A549 (cell line): ENCODE results near the gene IFNA8. TPM values are rescaled to one million over a fixed set of nuclear protein-coding genes. Genes with fewer than 3 reads are reported as not detected.

Source experiments
- ATOH8 ChIP-seq: fragments of 250-450 bp; sonication (Bioruptor Pico); IDR thresholded peaks from 2 replicates; pipeline ENCODE4 v1.5.0; 2020; ENCODE audit warnings: low read depth, mild to moderate bottlenecking, moderate library complexity
- BCL3 ChIP-seq: fragments of >200 bp; sonication (Bioruptor Twin); formaldehyde crosslinking; IDR thresholded peaks from 3 replicates; pipeline ENCODE4 v1.6.1; 2016
- BHLHE40 ChIP-seq: IDR thresholded peaks from 2 replicates; pipeline ENCODE4 v1.6.1; 2012; ENCODE audit warnings: low read depth, low read length, inconsistent platforms
- CBX2 ChIP-seq: fragments of 200-600 bp; sonication (generic); IDR thresholded peaks from 2 replicates; pipeline ENCODE4 v1.6.1; 2016; ENCODE audit warnings: low read depth, mild to moderate bottlenecking, borderline replicate concordance
- CEBPB ChIP-seq, 2 experiments: fragments of >200 bp in 1 of 2; sonication (Bioruptor Twin) in 1 of 2; formaldehyde crosslinking in 1 of 2; IDR thresholded peaks; 2 replicates each; pipeline ENCODE4 v1.6.1; 2012 to 2016
- CHD4 ChIP-seq: fragments of 200-600 bp; sonication (generic); IDR thresholded peaks from 2 replicates; pipeline ENCODE4 v1.6.1; 2016; ENCODE audit warnings: antibody characterized with exemption, mild to moderate bottlenecking, borderline replicate concordance
- CTCF ChIP-seq: fragments of >200 bp; sonication (Bioruptor Twin); formaldehyde crosslinking; IDR thresholded peaks from 3 replicates; pipeline ENCODE4 v1.5.1; 2016
- E2F6 ChIP-seq: IDR thresholded peaks from 2 replicates; pipeline ENCODE4 v1.6.1; 2012; ENCODE audit warnings: low read depth, borderline replicate concordance
- EHF ChIP-seq: fragments of 250-450 bp; sonication (Bioruptor Pico); IDR thresholded peaks from 2 replicates; pipeline ENCODE4 v1.5.0; 2020; ENCODE audit warnings: mild to moderate bottlenecking
- EHMT2 ChIP-seq: fragments of 200-600 bp; sonication (generic); IDR thresholded peaks from 2 replicates; pipeline ENCODE4 v1.6.1; 2016; ENCODE audit warnings: antibody characterized with exemption, low read depth, mild to moderate bottlenecking, moderate library complexity
- EP300 ChIP-seq, 2 experiments: fragments of >200 bp; sonication (Bioruptor Twin); formaldehyde crosslinking; IDR thresholded peaks; 2 replicates in 1 of 2; 3 replicates in 1 of 2; pipeline ENCODE4 v1.6.1; 2016 to 2017
- ESRRA ChIP-seq: fragments of 150-350 bp; IDR thresholded peaks from 2 replicates; pipeline ENCODE4 v1.6.1; 2014; ENCODE audit warnings: mild to moderate bottlenecking, low read length, borderline replicate concordance
- FOSB ChIP-seq: fragments of 250-450 bp; sonication (Bioruptor Pico); IDR thresholded peaks from 2 replicates; pipeline ENCODE4 v1.5.0; 2020; ENCODE audit warnings: mild to moderate bottlenecking, moderate library complexity
- FOSL2 ChIP-seq, 2 experiments: fragments of 450-650 bp in 1 of 2; fragments of >200 bp in 1 of 2; sonication (Bioruptor Twin) in 1 of 2; formaldehyde crosslinking; IDR thresholded peaks; 2 replicates each; pipeline versions ENCODE4 v1.5.0 to v1.6.1; 2016 to 2020; ENCODE audit warnings: mild to moderate bottlenecking in 1 of 2, moderate library complexity in 1 of 2
- FOXS1 ChIP-seq: fragments of 250-450 bp; sonication (Bioruptor Pico); IDR thresholded peaks from 2 replicates; pipeline ENCODE4 v1.5.0; 2020; ENCODE audit warnings: mild to moderate bottlenecking, moderate library complexity
- GATA3 ChIP-seq: IDR thresholded peaks from 2 replicates; pipeline ENCODE4 v1.6.1; 2012; ENCODE audit warnings: borderline replicate concordance
- HES2 ChIP-seq: fragments of >200 bp; sonication (Bioruptor Twin); formaldehyde crosslinking; IDR thresholded peaks from 2 replicates; pipeline ENCODE4 v1.6.1; 2016
- HEYL ChIP-seq: fragments of 250-450 bp; sonication (Bioruptor Pico); IDR thresholded peaks from 2 replicates; pipeline ENCODE4 v1.8.0; 2021; ENCODE audit warnings: mild to moderate bottlenecking, moderate library complexity
- HOXB13 ChIP-seq: fragments of 250-450 bp; sonication (Bioruptor Pico); IDR thresholded peaks from 2 replicates; pipeline ENCODE4 v1.5.0; 2020; ENCODE audit warnings: low read depth, mild to moderate bottlenecking, moderate library complexity
- HOXB5 ChIP-seq: fragments of 250-450 bp; sonication (Bioruptor Pico); IDR thresholded peaks from 2 replicates; pipeline ENCODE4 v1.5.0; 2020; ENCODE audit warnings: mild to moderate bottlenecking, moderate library complexity
- JUN ChIP-seq, 2 experiments: fragments of >200 bp; sonication (Bioruptor Twin); formaldehyde crosslinking; IDR thresholded peaks; 2 replicates in 1 of 2; 3 replicates in 1 of 2; pipeline ENCODE4 v1.6.1; 2016 to 2017
- JUNB ChIP-seq: fragments of >200 bp; sonication (Bioruptor Twin); formaldehyde crosslinking; IDR thresholded peaks from 2 replicates; pipeline ENCODE4 v1.6.1; 2016
- KDM1A ChIP-seq: fragments of 200-600 bp; sonication (generic); IDR thresholded peaks from 2 replicates; pipeline ENCODE4 v1.6.1; 2016; ENCODE audit warnings: low read depth, mild to moderate bottlenecking
- KDM5A ChIP-seq: fragments of 200-600 bp; sonication (generic); IDR thresholded peaks from 2 replicates; pipeline ENCODE4 v1.6.1; 2016; ENCODE audit warnings: antibody characterized with exemption, mild to moderate bottlenecking
- MAFK ChIP-seq: fragments of 450-650 bp; IDR thresholded peaks from 2 replicates; pipeline ENCODE4 v1.6.1; 2014; ENCODE audit not compliant: partially characterized antibody
- MAX ChIP-seq: IDR thresholded peaks from 2 replicates; pipeline ENCODE4 v1.6.1; 2012
- MAZ ChIP-seq: fragments of 150-350 bp; IDR thresholded peaks from 2 replicates; pipeline ENCODE4 v1.6.1; 2014; ENCODE audit warnings: antibody characterized with exemption, low read depth, low read length, borderline replicate concordance
- NFE2L2 ChIP-seq: fragments of 150-350 bp; conservative IDR thresholded peaks from 2 replicates; pipeline ENCODE4 v1.6.1; 2014; ENCODE audit warnings: low read length
- NPAS2 ChIP-seq: fragments of 250-450 bp; sonication (Bioruptor Pico); IDR thresholded peaks from 2 replicates; pipeline ENCODE4 v1.8.0; 2022; ENCODE audit warnings: mild to moderate bottlenecking, moderate library complexity, borderline replicate concordance
- NR3C1 ChIP-seq: fragments of >200 bp; sonication (Bioruptor Twin); formaldehyde crosslinking; IDR thresholded peaks from 3 replicates; pipeline ENCODE4 v1.6.1; 2017
- POLR2A ChIP-seq: IDR thresholded peaks from 2 replicates; pipeline ENCODE4 v1.6.1; 2012; ENCODE audit warnings: mild to moderate bottlenecking, low read length
- POLR2AphosphoS2 ChIP-seq: conservative IDR thresholded peaks from 2 replicates; pipeline ENCODE4 v1.6.1; 2012; ENCODE audit warnings: low read length, improper control_type of control experiment, inconsistent platforms
- RAD21 ChIP-seq, 2 experiments: fragments of >200 bp in 1 of 2; sonication (Bioruptor Twin) in 1 of 2; formaldehyde crosslinking in 1 of 2; IDR thresholded peaks in 1 of 2; conservative IDR thresholded peaks in 1 of 2; 2 replicates in 1 of 2; 3 replicates in 1 of 2; pipeline ENCODE4 v1.6.1; 2012 to 2018; ENCODE audit warnings: inconsistent platforms in 1 of 2
- RARB ChIP-seq: fragments of 250-450 bp; sonication (Bioruptor Pico); IDR thresholded peaks from 2 replicates; pipeline ENCODE4 v1.8.0; 2021; ENCODE audit warnings: mild to moderate bottlenecking, moderate library complexity
- RCOR1 ChIP-seq: fragments of 150-350 bp; IDR thresholded peaks from 2 replicates; pipeline ENCODE4 v1.6.1; 2014; ENCODE audit warnings: antibody characterized with exemption, low read length, low read depth
- RFX5 ChIP-seq: fragments of 450-650 bp; IDR thresholded peaks from 2 replicates; pipeline ENCODE4 v1.7.1; 2014; ENCODE audit warnings: antibody characterized with exemption, mild to moderate bottlenecking, moderate library complexity
- SMC3 ChIP-seq: fragments of >200 bp; sonication (Bioruptor Twin); formaldehyde crosslinking; IDR thresholded peaks from 3 replicates; pipeline ENCODE4 v1.6.1; 2018; ENCODE audit warnings: inconsistent platforms
- TP53 ChIP-seq: fragments of 250-450 bp; sonication (Bioruptor Pico); IDR thresholded peaks from 2 replicates; pipeline ENCODE4 v1.5.0; 2021; ENCODE audit warnings: mild to moderate bottlenecking, moderate library complexity
- USF2 ChIP-seq: fragments of 450-650 bp; IDR thresholded peaks from 2 replicates; pipeline ENCODE4 v1.6.1; 2014; ENCODE audit warnings: antibody characterized with exemption
- ZSCAN20 ChIP-seq: fragments of 250-450 bp; sonication (Bioruptor Pico); IDR thresholded peaks from 2 replicates; pipeline ENCODE4 v1.8.0; 2022; ENCODE audit warnings: mild to moderate bottlenecking, moderate library complexity
- polyA plus RNA-seq, 4 experiments: library from polyadenylated mRNA; depleted of rRNA in 3 of 4; stranded (reverse); fragments of >200 nt; fragmentation: RNase III in 1 of 4; extraction: RNeasy Plus Mini Kit Qiagen cat#74134 plus additional on column Dnase treatment in 1 of 4; gene quantifications; 2 replicates in 3 of 4; 3 replicates in 1 of 4; pipeline ENCODE4 v1.2.3, GENCODE V29; 2011 to 2017

IFNA8 gene
- polyA plus RNA-seq, 2 of the 4 experiments (the other 2 are of a cell fraction), result not detected

GRCh38 chr9:21450733-21451394, 41.9 kb downstream of the IFNA8 start (continued):
- TF ChIP-seq CTCF (no peak), GATA3 (no peak), HES2 (no peak), BHLHE40 (no peak), POLR2AphosphoS2 (no peak), BCL3 (no peak), KDM5A (no peak), NPAS2 (CRISPR knock-in tag) (no peak), HOXB13 (peak; percentile 90; the same call in 1 of the 2 replicates), TP53 (CRISPR knock-in tag) (peak; percentile 46; the same call in 1 of the 2 replicates), EHMT2 (no peak), E2F6 (no peak), MAZ (no peak), JUN (IDR thresholded peaks at IDR 0.05) (no peak), CHD4 (no peak), MAFK (no peak), FOSB (CRISPR knock-in tag) (no peak), JUNB (no peak), ZSCAN20 (CRISPR knock-in tag) (peak; percentile 73; the same call in 1 of the 2 replicates), SMC3 (no peak), NFE2L2 (no peak), RARB (no peak), RAD21 (conservative IDR thresholded peaks at IDR 0.05 in 1 of 2, IDR thresholded peaks at IDR 0.05 in 1 of 2) (no peak), CEBPB (IDR thresholded peaks at IDR 0.05) (no peak), EP300 (IDR thresholded peaks at IDR 0.05) (no peak), NR3C1 (no peak), KDM1A (no peak), FOSL2 (IDR thresholded peaks at IDR 0.05) (no peak), FOSL2 (CRISPR knock-in tag; IDR thresholded peaks at IDR 0.05) (no peak), CBX2 (no peak), HOXB5 (CRISPR knock-in tag) (peak; percentile 67; the same call in 1 of the 2 replicates), ESRRA (no peak), POLR2A (no peak), ATOH8 (CRISPR knock-in tag) (peak; percentile 81; the same call in 1 of the 2 replicates), MAX (no peak), USF2 (no peak), FOXS1 (CRISPR knock-in tag) (no peak), EHF (CRISPR knock-in tag) (no peak), HEYL (CRISPR knock-in tag) (peak; percentile 82), RCOR1 (no peak), RFX5 (no peak)
